HG02798 (cell line): Measurements from ENCODE around the gene MINAR1.
A peak's percentile ranks its signal among the peaks of the same experiment; 100 is the strongest.

Experiments used
- ATAC-seq: cut with Tn5 transposase; IDR thresholded peaks from one replicate; pipeline ENCODE4 v1.9.1; 2021; ENCODE audit warnings: mild to moderate bottlenecking; ENCODE audit not compliant: unreplicated experiment, poor library complexity

The MINAR1 gene

GRCh38 chr15:79430901-79431635 is 1.1 kb upstream of the MINAR1 start:
- no peak for ATAC-seq

- ATAC-seq: peak; percentile 6
These were observed 474 bp downstream of the MINAR1 start for GRCh38 chr15:79432345-79433275.

- ATAC-seq: no peak
These were observed 1.3 kb downstream of the MINAR1 start for GRCh38 chr15:79433276-79433990.

GRCh38 chr15:79434361-79434760 is 2.2 kb downstream of the MINAR1 start:
- ATAC-seq: no peak

- ATAC-seq: no peak
These were observed 4.1 kb downstream of the MINAR1 start for GRCh38 chr15:79436037-79436780.

GRCh38 chr15:79437275-79438000 is 5.3 kb downstream of the MINAR1 start:
- ATAC-seq: no peak

- ATAC-seq: no peak
These were observed 7.1 kb downstream of the MINAR1 start for GRCh38 chr15:79439236-79439635.

GRCh38 chr15:79440355-79440908 is 8.3 kb downstream of the MINAR1 start:
- ATAC-seq: no peak

- ATAC-seq: no peak
These were observed 10.8 kb downstream of the MINAR1 start for GRCh38 chr15:79442911-79443310.

GRCh38 chr15:79447060-79447459 is 14.9 kb downstream of the MINAR1 start:
- no peak for ATAC-seq

- no peak for ATAC-seq
These were observed 18.5 kb downstream of the MINAR1 start for GRCh38 chr15:79450648-79451047.

GRCh38 chr15:79451361-79451999 is 19.3 kb downstream of the MINAR1 start:
- ATAC-seq: no peak

- no peak for ATAC-seq
These were observed 20.3 kb downstream of the MINAR1 start for GRCh38 chr15:79452244-79453051.

- ATAC-seq: no peak
These were observed 21.3 kb downstream of the MINAR1 start for GRCh38 chr15:79453446-79453845.

GRCh38 chr15:79454063-79454462 is 21.9 kb downstream of the MINAR1 start:
- ATAC-seq: no peak

GRCh38 chr15:79455361-79455760 is 23.2 kb downstream of the MINAR1 start:
- no peak for ATAC-seq

GRCh38 chr15:79455943-79456342 is 23.8 kb downstream of the MINAR1 start:
- no peak for ATAC-seq

GRCh38 chr15:79458491-79458890 is 26.4 kb downstream of the MINAR1 start:
- no peak for ATAC-seq
